Activated CD4-positive, alpha-beta T cell treated with anti-CD3 and anti-CD28 coated beads, Interleukin-2, Interleukin-4, amounts not matched to agents 100 ng/mL and 50 ng/mL, durations not matched to agents 16 hours and 8 hours (primary cell): ENCODE measurements around the gene C22orf39.
A peak's percentile ranks its signal among the peaks of the same experiment; 100 is the strongest.

Experiments used
- DNase-seq: peaks from one replicate; pipeline ENCODE4 v3.0.0-alpha.2; 2020; ENCODE audit warnings: low spot score

The C22orf39 gene, protein sequence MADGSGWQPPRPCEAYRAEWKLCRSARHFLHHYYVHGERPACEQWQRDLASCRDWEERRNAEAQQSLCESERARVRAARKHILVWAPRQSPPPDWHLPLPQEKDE

DNA sequence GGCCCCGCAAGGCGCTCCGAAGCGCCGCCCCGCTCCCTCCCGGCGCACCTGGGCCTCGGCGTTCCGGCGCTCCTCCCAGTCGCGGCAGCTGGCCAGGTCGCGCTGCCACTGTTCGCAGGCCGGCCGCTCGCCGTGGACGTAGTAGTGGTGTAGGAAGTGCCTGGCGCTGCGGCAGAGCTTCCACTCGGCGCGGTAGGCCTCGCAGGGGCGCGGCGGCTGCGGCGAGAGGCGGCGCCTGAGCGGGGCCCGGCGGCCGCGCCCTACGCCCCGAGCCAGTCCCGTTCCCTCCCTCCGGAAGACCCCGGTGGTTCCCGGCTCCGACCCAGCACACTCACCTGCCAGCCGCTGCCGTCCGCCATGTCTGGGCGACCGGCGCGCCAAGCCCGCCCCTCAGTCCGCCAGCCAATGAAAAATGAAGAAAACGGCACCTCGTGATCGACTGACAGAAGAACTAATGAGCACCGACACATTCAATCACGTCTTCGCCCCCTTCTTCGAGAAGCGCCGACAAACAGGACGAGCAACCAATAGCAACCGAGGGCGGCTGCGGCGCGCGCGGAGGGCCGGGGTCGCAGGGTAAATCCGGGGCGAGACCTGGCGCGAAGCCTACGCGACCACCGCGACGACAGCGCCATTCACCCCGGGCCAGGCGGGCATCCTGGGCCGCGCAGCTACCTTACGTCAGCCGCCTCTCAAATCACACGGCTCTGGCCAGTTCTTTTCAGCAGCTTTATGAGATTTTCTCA lies at the start of gene C22orf39:
Gene C22orf39, minus strand, starts transcription at position 382 of the 746 bp plus-strand sequence. Its CDS starts 23 bp downstream, at position 359.
- peak; percentile 95 for DNase-seq

DNA sequence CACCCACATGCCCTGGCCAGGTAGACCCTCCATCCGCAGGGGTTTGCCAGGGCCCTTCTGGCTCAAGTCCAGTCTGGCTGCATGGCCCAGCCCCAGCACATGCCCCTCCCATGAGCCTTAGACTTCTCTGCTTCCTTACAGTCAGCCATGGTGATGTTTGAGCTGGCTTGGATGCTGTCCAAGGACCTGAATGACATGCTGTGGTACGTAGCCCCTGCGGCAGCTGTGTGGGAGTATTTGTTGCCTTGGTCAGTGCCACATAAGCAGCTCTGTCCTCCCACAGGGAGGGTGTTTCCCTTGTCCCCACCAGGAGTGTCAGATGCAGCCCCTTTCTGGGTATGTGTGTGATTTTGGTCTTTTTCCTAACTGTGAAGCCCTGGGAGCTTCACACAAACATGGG lies 49.7 kb upstream of the C22orf39 start:
- DNase-seq = no peak

DNA sequence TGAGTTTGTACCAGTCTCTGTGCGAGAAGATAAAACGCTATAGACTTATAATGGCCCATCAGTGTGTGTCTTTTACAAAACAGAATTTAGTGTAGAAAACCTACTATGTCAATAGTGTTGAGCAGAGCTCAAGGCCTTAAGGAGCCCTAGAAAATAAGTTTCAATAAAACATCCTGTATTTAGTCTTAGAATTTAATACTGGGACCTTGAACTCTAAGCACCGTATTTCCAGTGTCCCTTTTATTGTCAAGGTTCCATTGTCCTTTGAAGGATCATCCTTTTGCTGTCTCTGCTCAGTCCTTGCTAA lies 48.8 kb upstream of the C22orf39 start:
- DNase-seq = no peak

DNA sequence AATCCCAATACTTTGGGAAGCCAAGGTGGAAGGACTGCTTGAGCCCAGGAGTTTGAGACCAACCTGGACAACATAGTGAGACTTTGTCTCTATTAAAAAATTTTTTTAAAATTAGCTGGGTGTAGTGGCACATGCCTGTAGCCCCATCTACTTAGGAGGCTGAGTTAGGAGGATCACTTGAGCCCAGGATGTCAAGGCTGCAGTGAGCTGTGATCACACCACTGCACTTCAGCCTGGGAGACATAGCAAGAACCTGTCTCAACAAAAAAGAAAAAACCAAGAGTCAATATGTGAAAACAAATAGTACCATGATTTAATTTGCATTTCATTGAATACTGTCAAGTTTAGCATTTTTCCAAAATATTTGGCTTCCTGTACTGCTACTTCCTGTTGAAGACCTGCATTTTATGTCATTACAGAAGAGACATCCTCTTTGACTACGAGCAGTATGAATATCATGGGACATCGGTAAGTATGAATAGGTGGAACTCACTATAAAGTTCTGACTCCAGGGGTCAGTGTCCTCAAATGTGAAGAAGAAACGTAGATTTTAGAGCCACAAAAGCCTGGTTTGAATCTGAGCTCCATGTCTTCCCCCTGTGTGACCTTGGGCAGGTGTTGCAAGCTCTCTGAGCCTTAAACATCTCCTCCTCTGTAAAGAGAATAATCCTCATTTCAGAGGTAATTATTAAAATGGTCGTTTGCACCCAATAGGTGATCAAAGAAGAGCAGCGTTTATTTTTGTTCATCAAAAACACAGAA lies 48.2 kb upstream of the C22orf39 start:
- no peak for DNase-seq

DNA sequence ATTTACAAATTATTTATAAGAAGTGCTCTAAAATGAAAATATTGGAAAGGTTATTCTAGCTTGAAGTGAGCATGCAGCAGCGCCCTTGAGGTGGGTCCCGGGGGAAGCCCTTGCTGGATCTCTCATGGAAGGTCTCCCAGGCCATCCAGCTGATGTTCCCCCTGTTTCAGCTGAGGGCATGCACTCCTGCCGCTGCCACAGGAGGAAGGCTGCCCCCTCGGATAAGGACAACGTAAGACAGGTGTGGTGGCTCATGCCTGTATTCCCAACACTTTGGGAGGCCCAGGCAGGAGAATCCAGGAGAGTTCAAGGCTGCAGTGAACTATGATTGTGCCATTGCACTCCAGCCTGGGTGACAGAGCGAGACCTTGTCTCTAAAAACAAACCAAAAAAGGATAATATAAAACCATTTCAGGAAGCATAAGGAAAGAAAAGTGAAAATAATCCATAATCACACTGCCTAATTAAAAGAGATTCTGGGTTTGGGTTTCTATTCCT lies 47.2 kb upstream of the C22orf39 start:
- no peak for DNase-seq

DNA sequence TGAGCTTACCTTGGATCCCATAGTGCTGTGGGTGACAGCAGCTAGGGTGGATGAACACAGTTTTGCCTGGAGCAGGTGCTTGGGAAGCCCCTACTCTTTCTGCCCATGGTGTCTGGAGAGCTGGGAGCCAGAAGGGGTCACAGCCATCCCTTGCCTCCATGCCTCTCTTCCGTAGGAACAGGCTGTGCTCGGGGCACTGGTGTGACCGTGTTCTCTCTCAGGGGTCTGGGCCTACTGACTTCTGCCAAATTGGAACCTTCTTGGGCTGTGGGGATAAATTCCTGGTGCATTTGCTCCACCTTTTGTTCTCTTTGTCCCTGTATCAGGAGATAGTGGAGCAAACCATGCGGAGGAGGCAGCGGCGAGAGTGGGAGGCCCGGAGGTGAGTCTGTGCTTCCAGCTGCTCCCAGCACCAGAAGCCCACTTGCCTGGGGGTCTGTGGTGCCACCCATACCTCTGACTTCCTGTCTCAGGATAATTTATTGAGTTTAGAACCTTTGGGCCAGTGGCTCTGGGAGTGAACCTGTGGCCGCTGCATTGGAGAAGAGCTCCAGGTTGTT lies 46.6 kb upstream of the C22orf39 start:
- no peak for DNase-seq

DNA sequence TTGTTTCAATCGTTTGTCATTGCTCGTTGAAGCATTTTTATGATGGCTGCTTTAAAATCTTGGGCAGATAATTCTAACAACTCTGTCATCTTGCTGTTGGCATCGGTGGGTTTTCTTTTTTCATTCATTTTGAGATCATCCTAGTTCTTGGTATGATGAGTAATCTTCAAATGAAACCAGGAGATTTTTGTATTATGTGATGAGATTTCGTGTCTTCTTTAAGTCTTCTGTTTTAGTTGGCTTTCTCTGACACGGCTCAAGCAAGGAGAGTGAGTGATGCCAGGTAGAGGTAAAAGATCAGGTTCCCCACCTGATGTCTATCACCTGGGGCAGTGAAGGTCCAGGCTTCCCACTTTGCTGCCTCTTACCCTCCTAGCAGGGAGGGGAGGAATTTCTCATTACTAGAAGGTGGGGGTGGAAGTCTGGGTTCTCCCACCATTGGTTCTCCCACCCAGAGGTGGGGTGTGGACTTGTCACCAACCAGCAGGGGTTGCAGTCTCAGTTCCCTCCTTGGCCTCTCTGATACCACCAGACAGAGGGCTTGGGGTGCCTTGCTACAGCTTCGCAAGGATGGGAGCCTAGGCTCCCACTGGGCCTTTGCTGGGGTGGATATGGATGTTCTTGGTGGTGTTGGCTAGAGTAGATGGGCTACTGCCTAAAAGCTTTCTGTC lies 45.1 kb upstream of the C22orf39 start:
- peak; percentile 31 for DNase-seq

DNA sequence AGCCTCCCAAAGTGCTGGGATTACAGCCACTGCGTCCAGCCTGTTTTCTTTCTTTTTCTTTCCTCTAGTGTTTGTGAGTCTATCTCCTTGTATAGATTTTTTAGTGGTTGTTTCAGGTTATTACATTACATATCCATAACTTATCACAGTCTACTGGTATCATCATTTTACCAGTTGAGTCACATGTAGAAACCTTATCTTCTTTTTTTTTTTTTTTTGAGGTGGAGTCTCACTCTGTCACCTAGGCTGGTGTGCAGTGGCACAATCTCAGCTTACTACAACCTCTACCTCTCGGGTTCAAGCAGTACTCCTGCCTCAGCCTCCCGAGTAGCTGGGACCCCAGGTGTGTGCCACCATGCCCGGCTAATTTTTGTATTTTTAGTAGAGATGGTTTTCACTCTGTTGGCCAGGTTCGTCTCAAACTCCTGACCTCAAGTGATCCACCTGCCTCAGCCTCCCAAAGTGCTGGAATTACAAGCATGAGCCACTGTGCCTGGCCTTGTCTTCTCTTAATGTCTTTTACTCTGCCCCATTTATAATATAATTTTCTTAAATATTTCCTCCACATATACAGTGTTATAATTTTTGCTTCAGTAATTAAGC lies 43.2 kb upstream of the C22orf39 start:
- no peak for DNase-seq

DNA sequence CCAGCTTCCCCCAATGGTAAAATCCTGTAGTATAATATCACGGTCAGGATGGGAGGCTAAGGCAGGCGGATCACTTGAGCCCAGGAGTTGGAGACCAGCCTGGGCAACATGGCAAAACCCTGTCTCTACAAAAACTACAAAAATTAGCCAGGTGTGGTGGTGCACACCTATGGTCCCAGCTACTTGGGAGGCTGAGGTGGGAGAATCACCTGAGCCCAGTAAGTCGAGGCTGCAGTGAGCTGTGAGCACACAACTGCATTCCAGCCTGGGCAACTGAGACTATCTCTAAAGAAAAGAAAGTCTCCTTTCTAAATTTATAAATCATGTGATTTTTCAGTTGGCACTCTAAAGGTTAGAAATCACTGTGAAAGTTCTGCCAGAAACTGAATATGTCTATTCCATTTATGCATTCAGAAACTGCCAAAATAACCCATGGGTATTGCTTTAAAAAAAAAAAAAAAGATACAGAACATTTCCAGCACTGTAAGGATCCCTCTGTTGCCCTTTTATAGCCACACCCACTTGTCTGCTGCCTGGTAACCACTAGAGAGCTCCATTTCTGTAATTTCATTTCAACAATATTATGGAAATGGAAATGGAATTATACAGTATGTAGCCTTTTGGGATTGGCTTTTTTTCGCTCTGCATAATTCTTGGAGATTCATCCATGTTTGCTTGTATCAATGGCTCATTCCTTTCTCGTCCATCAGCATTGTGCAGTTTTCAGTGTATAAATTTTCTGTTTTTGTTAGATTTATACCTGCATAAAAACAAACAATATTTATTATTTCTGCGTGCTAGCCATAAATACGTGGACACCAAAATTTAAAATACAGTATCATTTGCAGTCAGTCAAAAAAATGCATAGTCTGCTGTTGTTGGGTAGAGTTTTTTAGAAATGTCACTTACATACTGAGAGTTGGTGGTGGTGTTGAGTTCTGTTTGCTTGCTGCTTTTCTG lies 41.7 kb upstream of the C22orf39 start:
- DNase-seq = no peak

DNA sequence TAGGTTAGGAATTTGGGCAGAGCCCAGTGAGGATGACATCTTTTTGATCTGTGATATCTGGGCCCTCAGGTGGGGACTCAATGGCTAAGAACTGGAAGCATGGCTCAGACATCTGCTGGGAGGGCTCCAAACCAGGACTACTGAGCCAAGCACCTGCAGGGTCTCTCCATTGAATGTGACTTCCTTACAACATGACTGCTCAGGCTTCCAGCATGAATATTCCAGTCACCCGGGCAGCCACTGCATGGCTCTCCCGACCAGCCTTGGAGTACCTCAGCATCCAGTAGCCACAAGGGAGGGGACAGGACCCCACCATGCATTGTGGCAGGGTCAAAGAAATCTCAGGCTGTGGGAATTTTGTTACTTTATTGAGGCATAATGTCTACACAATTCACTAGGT lies 40.8 kb upstream of the C22orf39 start:
- no peak for DNase-seq

DNA sequence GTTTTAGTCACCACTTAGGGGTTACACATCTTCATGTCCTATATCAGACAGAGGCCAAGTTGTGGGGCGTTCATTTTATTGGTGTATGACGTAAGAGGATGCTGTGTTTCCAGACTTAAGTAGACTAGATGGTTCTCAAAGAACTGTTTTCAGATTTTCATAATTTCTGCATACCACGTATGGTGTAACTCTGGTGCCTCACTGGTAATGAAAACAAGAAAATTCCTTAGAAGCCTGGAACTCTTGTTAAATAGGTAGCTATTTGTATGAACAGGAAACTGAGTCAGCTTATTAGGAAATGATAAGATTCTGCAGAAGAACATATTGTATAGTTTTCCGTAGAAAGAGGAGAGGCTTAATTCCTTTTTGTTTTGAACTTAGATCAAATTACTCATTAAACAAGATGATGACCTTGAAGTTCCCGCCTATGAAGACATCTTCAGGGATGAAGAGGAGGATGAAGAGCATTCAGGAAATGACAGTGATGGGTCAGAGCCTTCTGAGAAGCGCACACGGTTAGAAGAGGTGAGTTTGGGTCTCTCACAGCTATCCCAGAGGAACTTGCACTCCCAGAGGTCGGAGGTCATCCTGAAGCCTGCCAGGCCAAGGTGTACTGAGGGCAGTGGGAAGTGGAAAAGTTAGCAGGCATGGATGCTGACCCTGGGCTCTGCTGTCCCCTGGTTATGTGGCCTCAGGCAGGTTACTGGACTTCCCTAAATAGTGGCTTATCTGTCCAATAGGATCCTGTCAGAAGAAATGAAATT lies 36.2 kb upstream of the C22orf39 start:
- no peak for DNase-seq

DNA sequence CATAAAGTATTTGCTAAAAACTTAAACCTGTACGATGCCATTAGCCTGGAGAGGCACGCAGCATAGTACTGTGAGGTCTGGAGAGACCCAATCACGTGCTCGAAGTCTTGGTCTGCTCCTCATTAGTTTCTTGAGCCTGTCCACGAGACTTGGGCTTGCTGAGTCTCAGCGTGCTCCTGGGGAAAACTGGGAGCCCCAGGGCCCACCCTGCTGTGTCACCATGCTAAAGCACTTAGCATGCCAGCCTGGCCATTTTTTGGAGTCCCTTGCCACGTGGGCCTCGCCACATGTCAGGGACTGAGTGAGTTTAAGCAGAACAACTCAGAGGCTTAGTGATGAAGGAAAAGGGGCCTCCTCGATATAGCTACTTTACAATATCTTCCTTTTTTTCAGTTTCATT lies 34.8 kb upstream of the C22orf39 start:
- DNase-seq = no peak

DNA sequence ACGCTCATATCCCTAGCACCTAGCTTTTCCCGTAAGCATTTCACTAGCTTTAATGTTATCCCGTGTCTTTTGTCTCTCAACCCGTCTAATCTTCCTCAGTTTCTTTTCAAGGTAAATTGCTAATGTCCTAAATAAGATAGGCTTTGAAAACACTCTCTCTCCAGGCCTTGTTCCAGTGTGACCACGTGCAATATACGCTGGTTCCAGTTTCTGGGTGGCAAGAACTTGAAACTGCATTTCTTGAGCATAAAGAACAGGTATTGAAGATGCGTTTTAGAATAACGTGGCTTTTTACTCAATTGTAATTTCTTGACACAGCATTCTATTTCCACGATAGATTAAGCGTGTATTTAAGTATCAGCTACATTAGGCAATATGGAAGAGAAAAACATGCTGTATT lies 33.3 kb upstream of the C22orf39 start:
- DNase-seq = no peak

DNA sequence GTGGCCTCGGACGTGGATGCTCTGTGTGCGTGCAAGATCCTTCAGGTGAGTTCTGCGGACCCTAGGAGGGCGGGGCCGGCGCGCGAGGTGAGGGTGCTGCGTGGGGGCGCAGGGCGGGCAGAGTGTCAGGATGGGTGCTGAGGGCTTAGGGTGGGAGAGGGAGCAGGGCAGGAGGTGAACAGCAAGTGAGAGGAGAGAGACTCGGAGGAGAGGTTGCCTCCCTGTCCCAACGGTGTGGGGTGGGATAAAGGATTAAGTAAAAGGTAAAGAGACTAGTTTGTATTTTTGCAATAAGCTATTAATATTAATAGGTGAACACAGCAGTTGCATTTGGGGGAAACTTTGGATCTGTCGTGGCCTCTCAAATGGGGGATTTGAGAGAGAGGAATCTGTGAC lies 32.7 kb upstream of the C22orf39 start:
- no peak for DNase-seq

DNA sequence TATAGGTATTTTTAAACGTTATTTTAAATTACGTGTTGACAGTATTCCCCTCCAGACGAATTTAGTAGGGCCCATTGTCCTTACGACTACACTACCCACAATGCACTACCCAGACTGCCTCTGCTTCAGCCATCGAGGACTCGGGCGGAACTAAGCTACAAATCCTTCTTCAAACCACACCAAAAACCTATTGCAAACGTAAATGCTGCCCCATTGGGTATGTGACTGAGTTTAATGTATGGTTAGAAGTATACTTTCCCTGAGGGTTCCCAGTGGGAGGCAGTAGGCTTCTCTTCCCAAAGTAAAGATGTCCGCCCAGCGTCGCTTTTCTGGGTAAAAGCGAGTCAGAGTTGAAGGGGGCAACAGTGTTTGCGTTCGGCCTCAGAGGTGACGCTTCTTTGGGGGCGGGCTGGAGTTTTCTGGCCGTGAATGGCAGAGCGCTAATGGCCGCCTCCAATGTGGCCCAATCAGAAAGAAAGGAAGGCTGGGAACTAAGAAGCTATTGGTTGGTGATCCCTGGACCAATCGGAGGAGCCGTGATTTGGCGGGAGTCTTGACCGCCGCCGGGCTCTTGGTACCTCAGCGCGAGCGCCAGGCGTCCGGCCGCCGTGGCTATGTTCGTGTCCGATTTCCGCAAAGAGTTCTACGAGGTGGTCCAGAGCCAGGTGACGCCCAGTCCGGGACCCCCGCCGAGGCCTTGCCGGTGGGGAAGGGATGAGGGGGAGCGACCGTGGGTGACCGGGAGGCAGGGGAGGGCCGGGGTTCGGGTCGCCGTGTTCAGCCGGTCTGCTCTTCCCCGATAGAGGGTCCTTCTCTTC lies 32.1 kb upstream of the C22orf39 start, which contains the start of gene CDC45:
Gene CDC45, plus strand, starts transcription at position 566 of the 818 bp plus-strand sequence. Its CDS starts 49 bp downstream, at position 615.
- peak; percentile 98 for DNase-seq

DNA sequence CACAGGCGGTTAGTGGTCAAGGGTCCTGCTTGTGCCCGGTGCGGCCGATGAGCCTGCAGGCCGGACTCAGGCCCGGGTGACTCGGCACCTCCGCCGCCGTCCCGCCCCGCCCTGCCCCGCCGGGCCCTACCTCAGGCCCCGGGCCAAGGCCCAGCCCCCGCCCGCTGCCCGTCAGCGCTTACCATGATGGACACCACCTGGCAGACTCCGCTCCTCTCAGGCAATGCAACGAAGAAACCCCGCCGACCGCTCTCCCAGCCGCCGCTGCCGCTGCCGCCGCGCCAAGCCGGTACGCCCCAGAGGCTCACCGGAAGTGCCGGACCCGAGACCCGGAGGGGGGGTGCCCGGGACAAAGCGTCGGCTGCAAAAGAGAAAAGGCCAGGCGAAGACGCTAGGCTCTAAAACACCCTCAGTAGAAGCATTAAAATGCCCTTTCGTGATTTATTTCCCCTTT lies 31.4 kb upstream of the C22orf39 start, which contains the start of gene UFD1:
Gene UFD1, minus strand, starts transcription at position 293 of the 454 bp plus-strand sequence. Its CDS starts 108 bp downstream, at position 185.
- peak; percentile 82 for DNase-seq

DNA sequence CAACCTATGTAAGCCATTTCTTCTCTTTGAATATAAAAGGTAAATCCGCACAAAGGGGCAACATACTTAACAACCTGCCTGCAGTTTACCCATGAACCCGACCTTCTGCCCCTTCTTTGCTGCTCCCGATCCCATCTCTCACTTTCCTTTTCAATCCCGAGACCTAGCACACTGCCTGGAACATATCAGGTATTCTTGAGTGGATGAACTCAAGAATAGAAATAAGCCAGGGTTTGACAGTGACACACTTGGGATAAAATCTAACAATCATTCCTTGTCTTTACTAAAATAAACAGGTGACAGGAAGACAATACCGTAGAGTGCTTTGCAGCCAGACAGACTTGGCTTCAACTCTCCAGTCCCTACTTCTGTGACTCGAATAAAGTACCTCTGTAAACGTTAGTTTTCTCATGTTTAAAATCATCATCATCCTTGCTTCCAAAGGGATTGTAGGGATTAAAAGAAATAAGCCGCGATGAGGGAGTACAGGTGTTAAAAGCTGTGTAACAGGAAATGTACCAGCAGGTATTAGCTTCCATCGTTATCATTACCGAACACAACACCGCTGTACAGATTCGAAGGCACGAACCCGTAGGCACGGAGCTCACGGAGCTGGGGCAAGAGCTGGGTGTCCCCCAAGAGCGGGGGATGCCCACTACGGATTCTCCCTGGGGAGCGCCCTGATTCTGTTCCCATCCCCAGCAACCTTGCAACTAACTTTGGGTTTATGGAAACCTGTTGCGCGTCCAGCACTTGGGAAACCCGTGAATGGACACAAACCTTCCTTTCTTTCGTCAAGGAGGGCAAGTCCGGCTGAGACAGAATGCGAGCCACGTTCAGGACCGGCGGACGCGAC lies 30.8 kb upstream of the C22orf39 start:
- DNase-seq = no peak
